GM23248 (cell line): Measurements from ENCODE around the gene LSM12.

Experiments
- EZH2 ChIP-seq: fragments of 200-600 bp; sonication (generic); IDR thresholded peaks from 2 replicates; pipeline ENCODE4 v1.6.1; 2018; ENCODE audit warnings: antibody characterized with exemption, mild to moderate bottlenecking; ENCODE audit not compliant: insufficient read depth, poor library complexity, severe bottlenecking
- EZH2phosphoT487 ChIP-seq: fragments of 200-600 bp; sonication (generic); IDR thresholded peaks from 2 replicates; pipeline ENCODE4 v1.6.1; 2018; ENCODE audit warnings: antibody characterized with exemption, moderate library complexity, mild to moderate bottlenecking, low read depth; ENCODE audit not compliant: insufficient read depth

- TF ChIP-seq EZH2 = no peak
- no peak for TF ChIP-seq EZH2phosphoT487
These were observed 40.3 kb upstream of the LSM12 start for GRCh38 chr17:44106801-44107200.
